Renal pelvis (tissue), 4 donors: ENCODE data around the gene SENP1. TPM values are rescaled to one million over a fixed set of nuclear protein-coding genes. Genes with fewer than 3 reads are reported as not detected.
A peak's percentile ranks its signal among the peaks of the same experiment; 100 is the strongest.

Experiments
- DNase-seq: peaks from one replicate; pipeline ENCODE4 v3.0.0-alpha.2; 2013
- polyA plus RNA-seq, 3 donors: library from polyadenylated mRNA; unstranded; fragments of 120-200 nt; gene quantifications; one replicate each; pipeline ENCODE4 v1.2.1, GENCODE V29; 2013; ENCODE audit not compliant: insufficient read length in 3 of 3

Gene SENP1
- polyA plus RNA-seq, 3 donors, result 22.2 to 25.0 (median 23.1) TPM

DNA sequence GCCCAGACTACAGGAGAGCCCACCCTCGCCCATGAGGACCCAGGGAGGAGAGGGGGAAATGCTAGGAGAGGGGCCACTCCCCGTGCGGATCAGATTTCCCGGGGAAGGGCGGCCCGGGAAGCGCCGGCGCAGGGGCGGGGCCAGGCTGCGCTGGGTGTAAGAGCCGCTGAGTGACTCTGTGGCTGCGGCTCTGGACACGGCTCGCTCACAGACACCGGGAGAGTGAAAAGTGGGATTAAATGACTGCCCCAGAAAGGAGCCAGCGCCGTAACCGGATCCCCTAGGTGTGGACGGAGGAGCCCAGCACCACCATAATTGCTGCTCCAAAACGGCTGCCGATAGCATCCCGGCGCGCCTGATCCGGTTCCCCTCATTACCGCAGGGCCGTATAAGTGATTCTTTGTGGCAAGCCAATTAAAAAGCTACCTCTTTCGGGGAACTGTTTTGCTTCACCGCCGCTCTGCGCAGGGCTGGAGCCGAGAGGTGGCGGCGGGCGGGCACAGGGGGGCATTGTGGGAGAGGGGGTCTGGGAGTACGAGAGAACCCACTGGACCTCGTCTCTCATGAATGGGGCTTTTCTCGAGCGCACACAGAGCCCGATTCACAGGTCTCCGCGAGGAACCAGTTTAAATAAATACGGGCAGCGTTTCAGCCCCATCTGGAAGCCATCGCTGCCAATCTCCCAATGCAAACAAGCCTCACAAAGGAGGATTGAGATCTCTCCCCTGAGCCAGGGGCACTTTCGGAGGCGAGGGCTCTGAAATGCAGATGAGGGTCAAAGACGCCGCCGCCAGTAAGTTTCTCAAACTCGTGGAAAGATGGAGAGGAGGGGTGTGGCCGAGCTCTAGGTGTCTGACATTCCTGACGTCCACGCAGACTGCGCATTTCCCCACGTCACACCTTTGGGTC, 104.1 kb downstream of the SENP1 start:
- peak; percentile 77 for DNase-seq

DNA sequence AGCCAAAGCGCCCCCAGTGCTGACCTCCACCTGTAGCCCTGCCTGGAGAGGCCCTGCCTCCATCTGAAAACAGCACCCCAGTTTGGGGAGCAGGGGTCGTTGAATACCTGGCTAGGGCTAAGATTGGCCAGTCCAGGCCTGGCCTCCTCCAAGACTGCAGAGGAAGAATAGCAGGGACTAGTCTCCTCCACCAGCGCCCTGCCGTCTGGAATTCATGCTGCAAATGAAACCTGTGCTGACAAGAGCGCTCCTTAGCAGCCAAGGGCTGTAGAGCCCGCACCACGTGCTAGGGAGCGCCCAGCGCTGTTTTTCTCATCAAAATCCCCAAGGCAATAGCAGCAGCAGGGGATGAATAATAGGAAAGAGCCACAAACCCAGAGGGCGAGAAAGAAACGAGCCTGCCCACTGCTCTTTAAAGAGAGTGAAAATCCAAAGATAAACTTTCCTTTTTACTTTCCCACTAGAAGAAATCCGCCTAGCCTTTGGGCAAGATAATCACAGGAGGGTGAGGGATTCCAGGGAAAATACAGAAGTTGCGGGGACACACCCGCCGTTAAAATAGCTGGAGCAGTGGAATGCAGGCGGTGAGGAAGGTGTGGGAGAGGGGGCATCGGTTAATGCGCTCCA, 104.9 kb downstream of the SENP1 start:
- DNase-seq, result peak; percentile 43

DNA sequence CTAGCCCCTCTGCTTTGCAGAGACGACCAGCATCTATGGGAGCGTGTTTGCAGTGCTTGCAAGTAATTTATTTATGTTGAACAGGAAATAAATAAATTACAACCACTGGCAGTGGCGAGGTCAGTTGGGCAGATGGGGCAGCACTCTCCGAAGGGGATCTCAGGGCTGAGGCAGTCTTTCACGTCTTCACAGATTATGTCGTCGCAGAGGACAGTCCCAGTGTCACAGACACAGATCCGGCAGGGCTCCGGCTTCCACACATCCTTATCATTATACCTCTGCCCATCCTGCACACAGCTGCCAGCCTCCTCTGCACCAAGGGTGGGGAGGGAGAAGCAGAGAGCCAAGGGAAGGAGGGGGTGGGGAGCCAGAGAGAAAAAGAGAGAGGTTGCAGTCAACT, 106.1 kb downstream of the SENP1 start:
- no peak for DNase-seq

DNA sequence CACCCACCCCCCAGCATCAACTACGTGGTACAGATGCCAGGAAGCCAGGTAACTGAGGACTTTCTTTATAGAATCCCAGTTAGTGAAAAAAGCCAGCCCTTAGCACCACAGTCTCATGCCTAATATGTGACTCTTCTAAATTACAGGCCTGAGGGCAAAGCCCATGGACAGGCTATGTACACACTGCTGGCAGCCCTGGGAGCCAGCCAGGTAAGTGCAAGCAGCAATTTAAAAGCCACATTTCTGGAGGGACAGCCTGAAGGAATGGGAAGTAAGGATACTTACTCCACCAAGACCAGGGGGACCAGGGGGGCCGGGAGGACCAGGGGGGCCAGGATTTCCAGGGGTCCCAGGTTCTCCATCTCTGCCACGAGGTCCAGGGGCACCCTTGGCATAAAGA, 108.6 kb downstream of the SENP1 start:
- no peak for DNase-seq

DNA sequence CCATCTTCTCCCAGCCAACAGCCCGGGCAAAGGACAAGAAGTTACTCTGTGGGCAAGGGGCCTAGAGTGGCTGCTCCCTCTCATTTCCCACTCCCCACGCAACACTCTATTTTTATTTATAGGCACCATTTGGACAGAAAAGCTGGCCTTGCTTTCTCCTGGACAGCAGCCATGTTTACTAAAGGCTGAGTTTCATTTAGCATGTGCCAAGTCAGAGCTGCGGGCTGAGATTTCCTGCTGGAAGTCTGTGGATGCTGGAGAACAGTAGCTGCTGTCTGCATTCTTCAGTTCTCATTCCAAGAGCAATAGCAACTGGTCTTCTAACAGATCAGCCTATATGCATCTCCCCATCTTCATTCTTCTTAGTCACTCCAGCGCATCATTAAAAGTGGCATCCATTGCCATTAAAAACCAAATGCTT, 109.9 kb downstream of the SENP1 start:
- DNase-seq, result peak; percentile 68

DNA sequence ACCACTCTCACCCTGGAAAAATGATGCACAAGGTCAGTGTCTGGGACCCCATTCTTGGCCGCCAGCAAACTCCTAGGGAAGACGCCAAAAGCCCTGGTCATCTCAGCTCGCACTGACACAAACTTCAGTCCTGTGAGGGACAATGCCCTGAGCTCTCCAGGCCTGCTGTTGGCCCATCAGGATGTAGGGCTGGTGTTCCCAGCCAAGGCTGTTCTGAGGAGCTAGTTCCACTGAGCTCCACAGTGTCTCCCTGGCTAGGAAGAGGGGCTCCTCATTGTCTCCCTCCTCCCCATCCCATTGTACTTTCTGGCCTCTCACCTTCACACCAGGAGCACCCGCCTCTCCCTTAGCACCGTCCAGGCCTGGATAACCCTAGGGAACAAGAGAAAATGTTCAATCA, 112.4 kb downstream of the SENP1 start:
- DNase-seq, result no peak

Other genes with a start within 250 kb of the SENP1 start
- 1 to 10 TPM; 3.0 to 4.1 (median 3.7) TPM for gene VDR, start 201.1 kb downstream of the SENP1 start, polyA plus RNA-seq
- 100 to 1,000 TPM; 128 to 132 (median 132) TPM for gene TMEM106C, start 142.5 kb downstream of the SENP1 start, polyA plus RNA-seq
- 10 to 100 TPM; 33.7 to 60.3 (median 57.9) TPM for gene COL2A1, start 101.6 kb downstream of the SENP1 start, polyA plus RNA-seq
- gene PFKM, start 13.3 kb upstream of the SENP1 start, polyA plus RNA-seq, result 100 to 1,000 TPM in 2 of 3 donors, 10 to 100 TPM in 1; 97.5 to 129 (median 110) TPM
- 10 to 100 TPM; 28.6 to 46.4 (median 44.5) TPM for gene ASB8, start 51.4 kb upstream of the SENP1 start, polyA plus RNA-seq
- under 1 TPM; 0.29 to 0.78 (median 0.64) TPM for gene CCDC184, start 77.6 kb upstream of the SENP1 start, polyA plus RNA-seq
- gene OR10AD1, start 97.2 kb upstream of the SENP1 start, polyA plus RNA-seq, result 1 to 10 TPM in 1 of 3 donors, under 1 TPM in 2; 0.26 to 1.5 (median 0.83) TPM
- 10 to 100 TPM; 22.5 to 25.1 (median 23.4) TPM for gene ZNF641, start 244.8 kb upstream of the SENP1 start, polyA plus RNA-seq